ENCODE data around the gene METAP2.
"Not testable (repeated sequence)": the region's sequence is repeated elsewhere in the genome, so short reads cannot be mapped to it uniquely, and the experiment has no call there.

Gene METAP2

GRCh38 chr12:95473884-95474659 is at the start of gene METAP2:
METAP2 (plus strand) TSS chr12:95474152; CDS start chr12:95474180, 28 bp downstream.
- peak; percentile 91 for DNase-seq (ENCODE audit: low read depth in 2 of 2)

DNA sequence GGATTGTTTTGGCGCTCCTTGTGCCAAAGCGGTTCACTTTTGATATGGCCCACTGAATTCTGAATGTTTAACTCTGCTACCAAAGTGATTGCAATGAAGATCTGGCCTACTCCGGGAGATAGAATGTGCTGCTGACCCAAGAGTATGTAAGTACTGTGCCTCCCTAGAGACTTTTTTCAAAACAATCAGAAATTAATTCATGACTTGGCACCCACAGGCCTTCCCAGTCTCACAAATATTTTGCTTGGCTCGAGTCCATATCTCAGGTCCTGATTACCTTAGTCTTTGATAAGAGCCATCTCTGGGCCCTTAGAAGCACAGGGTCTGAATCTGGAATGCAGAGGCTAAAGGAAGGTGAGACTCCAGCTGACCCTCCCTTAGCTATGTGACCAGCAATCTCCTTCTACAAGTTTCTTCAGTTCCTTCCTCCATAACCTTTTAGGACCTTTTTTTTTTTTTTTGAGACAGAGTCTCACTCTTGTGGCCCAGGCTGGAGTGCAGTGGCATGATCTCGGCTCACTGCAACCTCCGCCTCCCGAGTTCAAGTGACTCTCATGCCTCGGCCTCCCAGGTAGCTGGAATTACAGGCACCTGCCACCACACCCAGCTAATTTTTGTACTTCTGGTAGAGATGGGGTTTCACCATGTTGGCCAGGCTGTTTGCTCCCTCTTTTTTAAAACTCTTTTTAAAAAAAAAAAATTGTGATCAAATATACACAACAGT is 49.5 kb upstream of the METAP2 start:
- no peak for DNase-seq (ENCODE audit: low read depth in 2 of 2)

DNA sequence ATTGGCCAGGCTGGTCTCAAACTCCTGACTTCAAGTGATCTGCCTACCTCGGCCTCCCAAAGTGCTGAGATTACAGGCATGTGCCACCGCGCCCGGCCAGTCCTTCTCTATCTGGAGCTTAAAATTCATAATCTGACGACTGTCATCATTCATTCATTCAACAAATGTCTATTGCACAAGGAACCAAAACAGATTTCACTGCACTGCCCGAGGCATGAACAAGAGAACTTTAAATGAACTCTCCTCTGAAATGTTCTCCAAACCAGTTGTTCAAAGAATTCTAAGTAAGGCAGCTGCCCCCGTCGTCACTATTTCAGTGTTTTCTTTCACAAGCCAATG is 44.8 kb upstream of the METAP2 start:
- DNase-seq (ENCODE audit: low read depth in 2 of 2), result no peak

DNA sequence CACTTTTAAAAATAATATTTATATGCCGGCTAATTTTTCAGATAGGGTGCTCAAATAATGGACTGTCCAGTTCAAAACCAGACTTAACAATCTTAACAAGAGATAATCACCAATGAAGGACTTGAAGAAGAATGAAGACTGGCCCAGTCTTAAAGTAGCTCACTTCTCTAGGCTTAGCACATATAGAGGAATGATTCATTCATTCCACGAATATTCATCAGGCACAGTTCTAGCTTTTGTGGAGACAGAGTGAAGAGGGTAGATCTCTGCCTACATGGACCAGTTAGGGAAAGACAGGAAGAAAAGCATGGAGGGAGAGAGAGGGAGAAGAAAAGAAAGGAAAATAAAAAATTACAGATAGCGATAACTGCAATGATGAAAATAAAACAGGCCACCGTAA is 42.8 kb upstream of the METAP2 start:
- DNase-seq (ENCODE audit: low read depth in 2 of 2), result no peak

GRCh38 chr12:95435355-95435754 is 38.6 kb upstream of the METAP2 start:
- DNase-seq (ENCODE audit: low read depth in 2 of 2), result no peak

- DNase-seq (ENCODE audit: low read depth in 2 of 2), result no peak
These were observed 36.4 kb upstream of the METAP2 start for GRCh38 chr12:95437565-95437964.

DNA sequence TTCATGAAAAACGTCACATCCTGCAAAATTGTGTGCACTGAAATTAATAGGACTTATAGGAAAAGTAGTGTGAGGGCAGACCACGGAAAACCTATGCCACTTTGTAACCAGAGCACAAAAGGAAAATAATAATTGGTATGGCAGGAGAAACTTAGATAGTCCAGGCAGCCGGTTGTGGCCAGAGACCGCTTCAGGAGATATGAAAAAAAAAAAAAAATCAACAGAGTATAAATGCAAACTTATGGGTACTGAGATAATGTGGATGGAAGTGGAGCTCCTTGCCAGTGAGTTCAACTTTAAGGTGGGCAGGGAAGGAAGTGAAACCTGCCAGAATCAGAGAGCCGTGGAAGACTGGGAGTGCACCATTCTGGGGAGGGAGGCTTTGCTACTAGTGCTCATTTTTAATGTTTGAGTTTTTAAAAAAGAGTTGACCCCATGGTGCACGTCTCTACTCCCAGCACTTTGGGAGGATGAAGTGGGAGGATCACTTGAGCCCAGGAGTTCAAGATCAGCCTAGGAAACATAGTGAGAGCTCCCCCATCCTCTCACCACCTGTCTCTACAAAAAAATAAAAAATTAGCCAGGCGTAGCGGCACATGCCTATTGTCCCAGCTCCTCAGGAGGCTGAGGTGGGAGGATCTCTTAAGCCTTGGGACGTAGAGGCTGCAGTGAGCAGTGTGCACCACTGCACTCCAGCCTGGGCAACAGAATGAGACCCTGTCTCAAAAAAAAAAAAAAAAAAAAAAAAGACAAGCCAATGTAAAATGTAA is 34.3 kb upstream of the METAP2 start:
- DNase-seq (ENCODE audit: low read depth in 2 of 2), result no peak

DNA sequence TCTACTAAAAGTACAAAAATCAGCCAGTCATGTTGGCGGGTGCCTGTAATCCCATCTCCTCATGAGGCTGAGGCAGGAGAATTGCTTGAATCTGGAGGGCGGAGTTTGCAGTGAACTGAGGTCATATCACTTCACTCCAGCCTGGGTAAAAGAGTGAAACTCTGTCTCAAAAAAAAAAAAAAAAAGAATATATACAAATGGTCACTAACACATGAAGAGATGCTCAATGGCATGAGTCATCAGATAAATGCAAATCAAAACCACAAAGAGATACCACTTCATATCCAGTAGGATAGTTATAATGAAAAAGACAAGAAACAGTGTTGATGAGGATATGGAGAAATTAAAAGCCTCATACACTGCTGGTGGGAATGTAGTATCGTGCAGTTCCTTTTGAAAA is 33.6 kb upstream of the METAP2 start:
- no peak for DNase-seq (ENCODE audit: low read depth in 2 of 2)

DNA sequence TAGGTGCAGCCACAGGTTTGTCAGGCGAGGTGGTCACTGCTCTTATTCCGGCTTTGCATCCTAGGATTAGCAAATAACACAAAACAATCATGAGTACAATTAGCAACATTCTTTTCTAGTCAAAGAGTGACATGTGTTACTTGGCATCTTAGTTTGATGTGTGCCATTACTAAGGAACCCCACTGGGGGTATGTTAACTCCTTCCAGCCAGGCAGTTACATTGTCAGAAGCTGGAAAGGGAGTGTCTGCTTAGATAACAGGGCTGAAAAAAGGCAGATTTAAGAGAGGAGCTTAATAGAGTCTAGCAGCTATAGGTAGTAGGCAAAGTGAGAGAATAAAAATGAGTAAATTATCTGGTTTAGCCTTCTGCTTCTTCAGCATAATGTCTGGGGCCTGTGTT is 30.5 kb upstream of the METAP2 start:
- DNase-seq (ENCODE audit: low read depth in 2 of 2), result no peak

- DNase-seq (ENCODE audit: low read depth in 2 of 2), result not testable (repeated sequence)
These were observed 28.9 kb upstream of the METAP2 start for GRCh38 chr12:95445099-95445498.

DNA sequence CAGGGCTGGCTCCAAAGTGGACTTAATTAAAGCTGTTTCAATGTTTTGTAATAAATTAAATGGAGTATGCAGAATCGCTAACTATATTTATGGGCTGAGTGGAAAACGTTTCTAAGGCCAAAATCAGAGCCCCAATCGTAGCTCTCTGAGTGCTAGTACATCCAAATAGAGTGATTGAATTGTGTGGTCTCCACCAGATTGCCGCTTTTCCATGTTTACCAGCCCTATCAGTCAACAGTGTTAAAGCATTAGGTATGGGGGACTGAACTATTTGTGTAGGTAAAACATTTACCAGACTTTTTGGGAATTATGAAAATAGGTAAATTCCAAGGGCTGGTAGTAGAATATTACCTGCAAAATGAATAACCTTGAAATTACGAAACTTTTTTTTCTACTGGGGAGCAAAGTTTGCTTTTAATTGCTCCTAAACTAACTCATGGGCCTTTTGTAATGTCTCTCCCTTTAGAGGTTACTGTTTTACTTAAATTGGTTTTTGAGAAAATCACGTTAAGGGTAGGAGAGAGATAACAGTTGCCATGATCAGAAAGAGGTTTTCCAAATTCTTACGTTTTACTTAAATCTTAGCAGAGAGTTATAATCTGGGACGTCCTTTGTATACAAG is 28.0 kb upstream of the METAP2 start:
- DNase-seq (ENCODE audit: low read depth in 2 of 2), result no peak

- DNase-seq (ENCODE audit: low read depth in 2 of 2), result no peak
These were observed 27.4 kb upstream of the METAP2 start for GRCh38 chr12:95446506-95446900.

DNA sequence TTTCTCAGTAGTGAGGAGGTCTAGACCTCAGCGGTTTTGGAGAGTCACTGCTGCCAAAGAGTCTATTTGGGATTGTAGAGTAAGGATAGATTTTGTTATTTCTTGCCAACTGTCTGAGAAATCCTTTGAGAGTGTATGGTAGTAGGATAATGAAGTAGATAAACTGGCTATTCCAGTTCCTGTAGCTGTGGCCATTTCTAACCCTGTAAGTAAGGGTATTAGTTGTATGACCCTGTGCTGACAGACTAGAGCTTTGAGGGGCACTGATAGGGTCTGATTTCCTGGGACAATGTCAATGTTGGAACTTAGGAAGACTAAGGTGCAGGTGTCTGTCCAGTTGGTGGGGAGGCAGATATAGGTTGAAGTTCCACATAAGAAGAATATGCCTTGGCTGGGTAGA is 24.3 kb upstream of the METAP2 start:
- not testable (repeated sequence) for DNase-seq (ENCODE audit: low read depth in 2 of 2)

- not testable (repeated sequence) for DNase-seq (ENCODE audit: low read depth in 2 of 2)
These were observed 21.5 kb upstream of the METAP2 start for GRCh38 chr12:95452501-95452900.

DNA sequence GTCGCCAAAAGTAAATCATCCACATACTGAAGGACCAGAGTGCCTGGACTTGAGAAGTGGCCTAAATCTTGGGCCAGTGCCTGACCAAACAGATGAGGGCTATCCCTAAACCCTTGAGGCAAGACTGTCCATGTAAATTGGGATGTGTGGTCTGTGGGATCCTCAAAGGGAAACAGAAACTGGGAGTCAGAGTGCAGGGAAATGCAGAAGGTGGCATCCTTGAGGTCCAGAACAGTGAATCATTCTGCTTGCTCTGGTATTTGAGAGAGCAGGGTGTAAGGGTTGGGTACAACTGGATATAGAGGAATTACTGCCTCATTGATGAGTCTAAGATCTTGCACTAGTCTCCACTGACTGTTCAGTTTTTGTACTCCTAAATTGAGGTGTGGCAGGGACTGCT is 20.1 kb upstream of the METAP2 start:
- not testable (repeated sequence) for DNase-seq (ENCODE audit: low read depth in 2 of 2)

DNA sequence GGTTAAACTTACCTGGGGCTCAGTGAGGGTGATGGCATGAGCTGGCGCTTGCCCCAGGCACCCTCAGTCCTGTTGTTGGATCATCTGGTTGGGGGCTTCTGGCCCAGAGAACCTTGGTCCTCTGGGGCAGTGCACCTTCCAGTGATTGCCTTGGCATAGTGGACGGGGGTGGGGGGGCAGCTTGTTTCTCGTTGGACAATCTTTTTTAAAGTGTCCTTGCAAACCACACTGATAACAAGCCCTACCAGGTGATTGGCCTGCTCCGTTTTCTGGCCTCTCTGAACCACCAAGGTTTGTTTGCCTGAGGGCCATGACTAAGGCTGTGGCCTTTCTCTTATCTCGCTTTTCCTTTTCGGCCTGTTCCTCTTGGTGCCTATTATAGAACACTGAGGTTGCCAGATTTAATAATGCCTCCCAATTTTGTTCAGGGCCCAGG is 19.2 kb upstream of the METAP2 start:
- not testable (repeated sequence) for DNase-seq (ENCODE audit: low read depth in 2 of 2)

GRCh38 chr12:95457605-95458004 is 16.3 kb upstream of the METAP2 start:
- not testable (repeated sequence) for DNase-seq (ENCODE audit: low read depth in 2 of 2)

GRCh38 chr12:95458761-95459160 is 15.2 kb upstream of the METAP2 start:
- no peak for DNase-seq (ENCODE audit: low read depth in 2 of 2)

DNA sequence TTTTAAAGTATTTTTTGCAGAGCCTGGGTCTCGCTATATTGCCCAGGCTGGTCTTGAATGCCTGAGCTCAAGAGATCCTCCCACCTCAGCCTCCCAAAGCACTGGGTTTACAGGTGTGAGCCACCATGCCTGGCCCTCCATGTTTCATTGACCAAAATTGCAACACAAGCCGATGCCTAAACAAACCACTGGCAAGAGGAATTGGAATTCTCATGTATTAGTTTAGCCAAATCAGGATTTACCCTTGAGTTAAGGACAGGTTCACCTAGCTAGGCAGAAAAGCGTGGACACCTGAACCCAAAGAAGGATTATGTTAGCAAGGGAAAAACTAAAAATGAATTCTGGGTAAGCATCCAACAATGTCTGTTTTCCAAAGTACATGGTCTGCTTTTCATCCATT is 14.6 kb upstream of the METAP2 start:
- no peak for DNase-seq (ENCODE audit: low read depth in 2 of 2)

DNA sequence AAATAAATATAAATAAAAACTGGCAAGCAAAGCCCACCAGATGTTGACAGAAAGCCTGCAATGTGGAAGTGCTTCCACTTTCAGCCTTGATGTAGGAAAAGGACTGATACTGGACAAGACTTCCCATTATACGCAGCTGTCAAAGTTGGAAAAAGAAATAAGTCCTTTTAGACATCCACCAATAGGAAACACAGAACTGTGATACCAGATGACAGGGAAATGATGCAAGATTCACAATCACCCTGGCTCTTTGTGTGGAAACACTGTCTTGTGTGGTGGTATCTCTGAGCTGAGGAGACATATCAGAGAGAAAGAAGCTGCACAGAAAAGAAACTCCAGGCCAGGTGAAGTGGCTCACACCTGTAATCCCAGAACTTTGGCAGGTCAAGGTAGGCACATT is 13.8 kb upstream of the METAP2 start:
- DNase-seq (ENCODE audit: low read depth in 2 of 2), result no peak

- no peak for DNase-seq (ENCODE audit: low read depth in 2 of 2)
These were observed 13.1 kb upstream of the METAP2 start for GRCh38 chr12:95460896-95461295.

DNA sequence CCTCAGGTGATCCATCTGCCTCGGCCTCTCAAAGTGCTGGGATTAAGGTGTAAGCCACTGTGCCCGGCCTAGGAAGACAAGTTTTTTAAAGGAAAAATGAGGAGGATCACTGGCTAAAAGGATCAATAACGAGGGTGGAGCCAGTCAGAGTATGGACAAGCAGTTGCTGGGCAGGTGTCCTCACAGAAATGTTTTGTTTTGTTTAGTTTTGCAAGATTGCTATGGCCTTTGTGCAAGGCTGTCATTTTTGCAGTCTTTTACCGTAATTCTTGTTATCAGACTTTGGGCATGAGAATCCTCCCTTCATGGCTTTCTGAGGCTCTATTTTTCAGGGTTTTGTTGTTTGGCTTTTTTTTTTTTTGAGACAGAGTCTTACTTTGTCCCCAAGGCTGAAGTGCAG is 11.9 kb upstream of the METAP2 start:
- no peak for DNase-seq (ENCODE audit: low read depth in 2 of 2)
